Ascending aorta (tissue), 2 donors: ENCODE data around the gene TMEM52B. TPM values are rescaled to one million over a fixed set of nuclear protein-coding genes. Genes with fewer than 3 reads are reported as not detected.

ENCODE experiments used
- DNase-seq, 2 donors: peaks; one replicate each; pipeline ENCODE4 v3.0.0-alpha.2; 2019; ENCODE audit warnings: low spot score in 2 of 2
- H3K27ac ChIP-seq, 2 donors: fragments of 200-600 bp; sonication (generic); one replicate each; pipeline ENCODE4 v1.5.1; 2016 to 2017; ENCODE audit warnings: mild to moderate bottlenecking in 1 of 2
- H3K27me3 ChIP-seq: fragments of 200-600 bp; sonication (generic); one replicate; pipeline ENCODE4 v1.5.1; 2017
- H3K36me3 ChIP-seq, 2 donors: fragments of 200-600 bp; sonication (generic); one replicate each; pipeline ENCODE4 v1.5.1; 2016
- H3K4me1 ChIP-seq, 2 donors: fragments of 200-600 bp; sonication (generic); one replicate each; pipeline ENCODE4 v1.5.1; 2016 to 2017; ENCODE audit warnings: mild to moderate bottlenecking in 1 of 2
- H3K4me3 ChIP-seq, 2 donors: fragments of 200-600 bp; sonication (generic); one replicate each; pipeline ENCODE4 v1.5.1; 2016 to 2017; ENCODE audit warnings: mild to moderate bottlenecking in 1 of 2
- H3K9me3 ChIP-seq, 2 donors: fragments of 200-600 bp; sonication (generic); one replicate each; pipeline ENCODE4 v1.5.1; 2016
- CTCF ChIP-seq, 3 experiments: fragments of 200-600 bp in 2 of 3; fragments of 450-650 bp in 1 of 3; sonication (generic) in 2 of 3; IDR thresholded peaks; one replicate each; pipeline ENCODE4 v1.5.1; 2016 to 2019; ENCODE audit warnings: antibody characterized with exemption in 3 of 3, mild to moderate bottlenecking in 1 of 3, moderate library complexity in 1 of 3
- intact Hi-C: fragments of 100-400 bp; cut with DNase I; formaldehyde crosslinking; loops from one replicate; pipeline ENCODE4 v1.15.1; 2023
- total RNA-seq: library from RNA; depleted of rRNA; stranded (reverse); fragments of >200 nt; gene quantifications from one replicate; pipeline ENCODE4 v1.1.0, GENCODE V29; 2016

TMEM52B gene
- total RNA-seq, 1 donor from 2014 or later = not detected

- Histone ChIP-seq H3K9me3 (no peaks in the 10 kb centered on the region), H3K27ac (no peak overlapping the region), H3K36me3 (no peaks in the 10 kb centered on the region), H3K27me3 (no peaks in the 10 kb centered on the region), H3K4me3 (no peak overlapping the region), H3K4me1 (peaks cover 0 to 3% of the 10 kb centered on the region in 2 donors)
- TF ChIP-seq CTCF (IDR thresholded peaks at IDR 0.05) = no peak
- intact Hi-C loops = no loop called here
- DNase-seq = no peak
These were observed 28.3 kb downstream of the TMEM52B start for GRCh38 chr12:10207136-10207535.

GRCh38 chr12:10210225-10210624, 31.4 kb downstream of the TMEM52B start:
- no peak for DNase-seq
- Histone ChIP-seq H3K27me3 (no peaks in the 10 kb centered on the region), H3K4me1 (peaks cover 0 to 3% of the 10 kb centered on the region in 2 donors), H3K27ac (no peak overlapping the region), H3K4me3 (no peak overlapping the region), H3K9me3 (no peaks in the 10 kb centered on the region), H3K36me3 (no peaks in the 10 kb centered on the region)
- intact Hi-C loops = loop anchor here (5.0 to 10.0 kb wide), 4 partner anchors 152 to 1515 kb away; partner anchors contain the start of genes A2M, RIMKLB and SMIM10L1
- TF ChIP-seq CTCF (IDR thresholded peaks at IDR 0.05) = no peak

- intact Hi-C loops = loop anchor here (5.0 to 10.0 kb wide), 4 partner anchors 151 to 1517 kb away; partner anchors contain the start of genes A2M, RIMKLB and SMIM10L1
- Histone ChIP-seq H3K36me3 (no peaks in the 10 kb centered on the region), H3K4me3 (no peak overlapping the region), H3K27me3 (no peaks in the 10 kb centered on the region), H3K9me3 (no peaks in the 10 kb centered on the region), H3K27ac (peak overlapping the region; percentile 78 to 100), H3K4me1 (peaks cover 0 to 10% of the 10 kb centered on the region in 2 donors)
- no peak for DNase-seq
- no peak for TF ChIP-seq CTCF (IDR thresholded peaks at IDR 0.05)
These were observed 32.5 kb downstream of the TMEM52B start for GRCh38 chr12:10211101-10211939.

- H3K36me3 ChIP-seq = no peaks in the 10 kb centered on the region
- peaks cover 0 to 10% of the 10 kb centered on the region in 2 donors for H3K4me1 ChIP-seq
- H3K9me3 ChIP-seq = no peaks in the 10 kb centered on the region
- peak overlapping the region; percentile 90 to 93 for H3K4me3 ChIP-seq
- DNase-seq = peak; percentile 97 to 99
- peak overlapping the region; percentile 99 to 100 for H3K27ac ChIP-seq
- intact Hi-C loops = loop anchor here (1.0 to 10.0 kb wide), 6 partner anchors 150 to 1517 kb away; partner anchors contain the start of genes A2M, MAGOHB, RIMKLB and SMIM10L1
- H3K27me3 ChIP-seq = no peaks in the 10 kb centered on the region
- no peak for TF ChIP-seq CTCF (IDR thresholded peaks at IDR 0.05)
These were observed 33.3 kb downstream of the TMEM52B start for GRCh38 chr12:10211940-10212738.

- peak; percentile 54 to 93 for DNase-seq
- no peaks in the 10 kb centered on the region for H3K9me3 ChIP-seq
- peak within 1 kb of the TSS; percentile 90 to 93 for H3K4me3 ChIP-seq
- H3K4me1 ChIP-seq = peaks cover 0 to 14% of the 10 kb centered on the region in 2 donors
- peak within 1 kb of the TSS; percentile 99 to 100 for H3K27ac ChIP-seq
- H3K36me3 ChIP-seq = peaks cover 0 to 2% of the 10 kb centered on the region in 2 donors
- no peak for TF ChIP-seq CTCF (IDR thresholded peaks at IDR 0.05)
- intact Hi-C loops = loop anchor here (1.0 to 10.0 kb wide), 6 partner anchors 150 to 1518 kb away; partner anchors contain the start of genes A2M, MAGOHB, RIMKLB and SMIM10L1
- H3K27me3 ChIP-seq = no peaks in the 10 kb centered on the region
These were observed 33.9 kb downstream of the TMEM52B start, which contains the start of gene GABARAPL1 for GRCh38 chr12:10212739-10213131. Gene GABARAPL1 (plus strand): TSS chr12:10212877. CDS start chr12:10213130, 253 bp downstream.
